T-helper 9 cell (primary cell): ENCODE results near the gene HSPG2.

Experiments
- DNase-seq: peaks from one replicate; pipeline ENCODE4 v3.0.0-alpha.2; 2020

Gene HSPG2

DNA sequence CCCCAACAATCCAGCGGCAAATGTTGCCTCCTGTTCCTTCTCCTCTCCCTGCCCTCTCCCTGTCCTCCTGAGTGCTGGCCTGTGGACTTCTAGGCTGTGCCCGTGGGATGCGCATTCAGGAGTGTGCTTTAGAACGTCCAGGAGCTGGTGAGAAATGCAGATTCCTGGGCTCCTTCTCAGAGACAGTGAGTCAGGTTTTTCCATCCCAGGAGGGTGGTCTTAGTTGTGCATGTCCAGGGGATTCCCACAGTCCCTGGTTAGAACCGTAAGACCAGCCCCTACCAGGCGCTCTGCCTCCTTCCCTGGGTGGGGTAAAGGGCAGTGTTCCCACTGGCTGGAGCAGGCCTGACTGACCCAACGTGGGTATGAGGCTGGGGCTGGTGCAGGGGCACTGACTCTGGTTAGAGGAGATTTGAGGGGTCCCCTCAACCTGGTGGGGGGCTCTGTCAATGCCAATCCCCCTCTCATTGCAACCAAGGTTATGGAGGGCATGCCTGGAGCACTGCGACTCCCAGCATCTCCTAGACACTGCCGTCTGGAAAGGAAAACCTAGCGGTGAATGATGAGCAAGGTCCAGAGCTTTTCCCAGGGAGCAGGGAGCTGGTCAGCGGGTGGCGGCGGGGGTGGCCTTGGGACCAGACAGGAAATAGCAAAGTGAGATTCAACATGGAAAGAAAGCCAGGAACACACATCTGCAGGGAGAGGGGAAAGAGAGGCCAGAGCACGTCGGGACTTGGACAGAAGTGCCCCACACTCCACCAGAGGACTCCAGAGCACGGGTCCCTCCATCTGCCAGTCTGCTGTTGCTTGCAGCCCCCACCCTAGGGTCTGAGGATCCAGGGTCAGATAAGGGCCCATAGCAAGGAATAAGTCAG lies 38.5 kb downstream of the HSPG2 start:
- no peak for DNase-seq

- DNase-seq, result no peak
These were observed 39.3 kb downstream of the HSPG2 start for GRCh38 chr1:21897844-21898243.

GRCh38 chr1:21896652-21897532 lies 40.2 kb downstream of the HSPG2 start:
- DNase-seq, result no peak

DNA sequence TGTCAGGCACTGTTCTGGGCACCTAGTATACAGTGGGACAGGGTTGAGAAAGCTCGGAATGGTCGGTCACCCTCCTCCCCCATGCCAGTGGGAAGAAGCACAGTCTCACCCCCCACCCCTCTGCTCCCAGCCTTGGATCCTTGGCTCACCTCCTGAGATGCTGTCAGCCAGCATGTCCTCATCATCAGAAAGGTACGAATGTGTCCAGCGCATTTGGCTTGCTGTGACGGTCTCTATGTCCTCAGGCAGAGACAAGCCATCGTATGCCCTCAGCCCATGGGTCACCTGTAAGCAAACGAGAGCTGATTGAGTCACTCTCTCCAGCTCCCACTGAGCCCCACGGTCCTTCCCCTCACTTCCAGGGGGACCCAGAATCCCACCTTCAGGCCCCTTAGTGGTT lies 41.1 kb downstream of the HSPG2 start:
- no peak for DNase-seq

- no peak for DNase-seq
These were observed 42.9 kb downstream of the HSPG2 start for GRCh38 chr1:21894034-21894881.

DNA sequence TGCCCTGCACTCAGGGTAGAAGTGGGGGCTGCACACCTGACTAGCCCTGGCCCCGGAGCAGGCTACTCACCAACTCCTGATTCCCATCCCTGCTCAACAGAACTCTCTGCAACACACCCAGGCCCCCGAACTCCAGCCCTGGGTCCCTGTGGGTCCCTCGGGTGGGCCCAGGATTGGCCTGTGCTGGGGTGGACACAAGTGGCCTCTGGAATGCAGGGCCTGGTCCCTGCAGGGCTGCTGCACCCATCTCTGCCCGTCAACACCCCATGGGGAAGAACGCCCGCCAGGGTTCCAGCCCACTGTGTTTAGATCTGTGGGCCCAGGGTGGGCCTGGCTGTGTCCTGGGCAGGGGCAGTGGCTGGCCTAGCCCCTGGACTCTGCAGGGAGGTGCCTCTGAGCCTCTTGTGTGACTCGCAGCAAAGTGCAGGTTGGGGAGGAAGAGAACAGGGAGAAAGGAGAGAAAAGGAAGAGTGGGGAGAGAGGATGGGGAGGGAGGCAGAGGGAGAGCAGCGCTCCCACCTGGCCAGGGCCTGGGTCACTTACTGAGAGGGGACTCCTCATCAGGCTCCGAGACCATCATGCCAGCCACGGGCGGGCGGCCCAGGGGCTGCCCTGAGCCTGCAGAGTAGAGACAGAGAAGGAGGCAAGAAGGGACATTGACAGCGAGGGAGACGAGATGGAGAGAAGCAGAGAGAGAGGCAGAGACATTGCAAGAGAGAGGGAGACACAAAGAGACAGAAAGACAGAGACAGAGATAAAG lies 43.9 kb downstream of the HSPG2 start:
- DNase-seq, result no peak

DNA sequence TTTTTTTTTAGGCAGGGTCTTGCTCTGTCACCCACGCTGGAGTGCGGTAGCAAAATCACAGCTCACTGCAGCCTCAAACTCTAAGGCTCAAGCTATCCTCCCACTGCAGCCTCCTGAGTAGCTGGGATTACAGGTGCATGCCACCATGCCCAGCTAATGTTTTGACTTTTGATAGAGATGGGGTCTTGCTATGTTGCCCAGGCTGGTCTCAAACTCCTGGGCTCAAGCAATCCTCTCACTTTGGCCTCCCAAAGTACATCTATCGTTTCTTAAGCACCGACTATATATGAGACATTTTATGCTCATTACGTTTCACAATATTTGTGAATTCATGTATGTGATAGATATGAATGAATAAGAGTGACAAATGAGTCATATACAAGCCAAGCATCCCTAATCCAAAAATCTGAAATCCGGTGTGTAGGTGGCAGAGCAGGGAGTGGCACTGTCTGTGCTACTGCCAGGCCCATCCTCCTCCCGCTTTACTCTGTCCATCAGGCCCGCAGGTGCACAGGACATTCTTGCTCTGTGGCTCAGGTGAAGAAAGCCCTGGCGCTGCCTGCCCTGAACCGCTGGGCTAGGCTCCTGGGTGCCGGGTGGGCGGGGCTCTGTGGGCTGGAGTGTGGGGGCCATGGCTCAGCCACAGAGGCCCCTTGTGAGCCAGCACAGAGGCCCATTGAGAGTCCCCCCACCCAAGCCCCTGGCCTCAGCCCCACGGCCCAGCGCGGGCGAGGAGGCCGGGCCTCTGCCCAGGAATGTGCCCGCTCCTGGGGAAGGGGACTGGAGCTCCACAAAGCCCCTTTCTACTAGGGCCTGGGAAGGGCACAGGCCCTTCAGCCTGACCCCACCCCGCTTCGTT lies 45.3 kb downstream of the HSPG2 start:
- DNase-seq, result no peak

GRCh38 chr1:21891081-21891480 lies 46.0 kb downstream of the HSPG2 start:
- DNase-seq, result no peak

GRCh38 chr1:21888500-21888899 lies 48.6 kb downstream of the HSPG2 start:
- no peak for DNase-seq

- no peak for DNase-seq
These were observed 49.3 kb downstream of the HSPG2 start for GRCh38 chr1:21887796-21888195.

GRCh38 chr1:21887216-21887736 lies 49.8 kb downstream of the HSPG2 start:
- DNase-seq, result no peak

DNA sequence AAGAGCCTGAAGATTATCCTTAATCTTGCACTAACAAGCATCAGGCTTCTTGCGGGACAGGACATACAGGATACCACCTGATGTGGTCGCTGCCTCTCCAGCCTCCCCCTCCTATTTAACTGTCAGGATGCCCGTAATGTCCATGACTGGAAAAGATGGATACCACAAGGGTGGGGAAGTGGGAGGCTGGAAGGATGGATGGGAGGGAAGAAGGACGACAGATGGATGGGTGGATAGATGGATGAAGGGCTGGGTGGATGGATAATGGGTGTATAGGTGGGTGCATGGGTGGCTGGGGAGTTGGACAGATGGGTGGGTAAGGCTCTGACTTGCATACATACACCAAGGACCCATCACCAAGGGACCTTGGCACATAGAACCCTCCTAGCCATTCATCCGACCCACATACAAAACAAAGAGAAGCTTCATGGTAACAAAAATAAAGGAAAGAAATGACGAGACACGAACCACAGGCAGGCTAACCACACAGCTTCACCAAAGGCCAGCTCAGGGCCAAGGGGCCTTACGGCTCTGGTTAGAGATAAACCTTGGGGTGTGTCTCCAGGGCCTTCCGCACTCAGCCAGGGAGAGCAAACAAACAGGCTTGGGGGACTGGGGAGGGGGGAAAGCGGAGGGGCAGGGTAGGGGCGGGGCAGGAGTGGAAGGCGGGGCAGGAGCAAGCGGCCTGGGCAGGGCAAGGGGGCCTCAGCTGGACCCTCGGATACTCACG lies 50.5 kb downstream of the HSPG2 start:
- no peak for DNase-seq

DNA sequence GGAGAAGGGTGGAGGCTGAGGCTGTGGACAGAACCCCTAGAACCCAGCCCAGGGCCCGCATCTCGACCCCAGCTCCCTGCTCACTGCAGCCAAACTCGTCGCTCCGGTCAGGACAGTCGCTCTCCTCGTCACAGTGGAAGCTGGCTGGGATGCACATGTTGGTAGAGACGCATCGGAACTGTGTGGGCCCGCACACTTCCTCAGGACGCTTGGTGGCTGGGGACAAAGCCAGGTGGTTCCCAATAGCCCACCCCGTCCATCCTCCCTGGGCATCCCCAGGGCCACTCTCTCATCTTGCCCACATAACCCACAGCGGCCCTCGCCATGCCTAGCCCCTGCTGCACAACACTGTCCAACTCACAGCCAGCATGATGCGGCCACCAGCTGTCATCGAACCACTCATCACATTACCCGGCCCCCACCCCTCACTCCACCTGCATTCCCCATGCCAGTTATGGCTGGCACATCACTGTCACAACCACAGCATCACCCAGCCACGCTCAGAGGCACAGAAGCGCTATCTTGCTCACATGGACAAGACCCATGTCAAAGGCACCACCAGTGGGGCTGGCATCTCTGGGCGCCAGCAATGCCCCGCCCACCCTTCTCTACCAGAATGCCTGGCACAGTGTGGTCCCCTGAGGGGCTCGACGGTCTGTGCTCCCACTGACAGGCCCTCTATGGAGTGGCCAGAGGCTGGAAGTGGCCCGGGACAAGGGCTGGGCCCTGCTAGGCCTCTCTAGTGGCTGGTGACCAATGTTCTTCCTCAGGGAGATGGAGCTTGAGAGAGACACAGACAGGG lies 51.7 kb downstream of the HSPG2 start:
- DNase-seq, result no peak

- DNase-seq, result no peak
These were observed 52.5 kb downstream of the HSPG2 start for GRCh38 chr1:21884456-21885235.

GRCh38 chr1:21882721-21883415 lies 54.2 kb downstream of the HSPG2 start:
- no peak for DNase-seq

- DNase-seq, result no peak
These were observed 55.9 kb downstream of the HSPG2 start for GRCh38 chr1:21881250-21881649.

DNA sequence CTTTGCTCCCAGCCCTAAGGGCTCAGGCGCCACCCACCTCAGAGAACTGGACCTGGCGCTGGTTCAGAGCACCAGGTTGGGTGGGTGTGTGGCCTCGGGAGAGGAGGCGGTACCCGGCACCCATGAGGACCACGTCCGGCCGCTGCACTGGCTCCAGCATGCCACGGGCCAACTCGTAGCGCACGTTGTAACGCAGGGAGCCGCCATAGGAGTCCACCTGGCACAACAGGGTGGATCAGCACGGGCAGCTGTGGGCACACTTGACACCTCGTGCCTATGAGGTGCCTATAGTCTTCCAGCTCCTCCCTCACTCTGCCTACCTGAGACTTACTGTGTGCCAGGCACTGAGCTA lies 56.5 kb downstream of the HSPG2 start:
- DNase-seq, result no peak
